A549 (cell line): ENCODE data around the gene HPD. TPM values are rescaled to one million over a fixed set of nuclear protein-coding genes. Genes with fewer than 3 reads are reported as not detected.

Experiments
- ATAC-seq, 2 experiments: fragments of 200-7000 bp in 1 of 2; fragments of >200 bp in 1 of 2; cut with Nextera tagmentation in 1 of 2; cut with Tn5 transposase in 1 of 2; 3 replicates each; pipeline versions ENCODE4 v1.8.0 to v1.9.1; 2018 to 2020; ENCODE audit warnings: mild to moderate bottlenecking in 1 of 2, moderate library complexity in 1 of 2
- CTCF ChIA-PET: fragments of 300-600 bp; sonication (Branson Sonifier 250); formaldehyde crosslinking; extraction: SDS; loops from one replicate; lab custom pipeline; 2021; ENCODE audit warnings: antibody characterized with exemption, inconsistent platforms; lab: Yijun Ruan, JAX
- POLR2A ChIA-PET: fragments of 350-600 bp; formaldehyde crosslinking; extraction: SDS; loops from one replicate; lab custom pipeline; 2021; ENCODE audit warnings: antibody characterized with exemption, inconsistent platforms; lab: Yijun Ruan, JAX
- DNase-seq, 2 experiments: peaks; one replicate each; pipeline versions ENCODE4 v3.0.0 to v3.0.0-alpha.2; 2011 to 2016; ENCODE audit warnings: low read depth in 1 of 2, low spot score in 1 of 2
- FAIRE-seq: peaks from 2 replicates; lab custom pipeline; 2011; peaks lifted over from hg19 to GRCh38; lab: Jason Lieb, UNC
- H3K27ac ChIP-seq, 2 experiments: fragments of >200 bp; sonication (Bioruptor Twin); formaldehyde crosslinking; 3 replicates each; pipeline ENCODE4 v1.5.1; 2016 to 2017
- H3K4me1 ChIP-seq: fragments of >200 bp; sonication (Bioruptor Twin); formaldehyde crosslinking; 3 replicates; pipeline ENCODE4 v1.6.1; 2016
- H3K4me2 ChIP-seq: fragments of >200 bp; sonication (Bioruptor Twin); formaldehyde crosslinking; 3 replicates; pipeline ENCODE4 v1.6.1; 2016
- H3K4me3 ChIP-seq: fragments of >200 bp; sonication (Bioruptor Twin); formaldehyde crosslinking; 3 replicates; pipeline ENCODE4 v1.5.1; 2016
- H3K9me3 ChIP-seq: fragments of >200 bp; sonication (Bioruptor Twin); formaldehyde crosslinking; 3 replicates; pipeline ENCODE4 v1.6.1; 2016
- BCL3 ChIP-seq: fragments of >200 bp; sonication (Bioruptor Twin); formaldehyde crosslinking; IDR thresholded peaks from 3 replicates; pipeline ENCODE4 v1.6.1; 2016
- CEBPB ChIP-seq, 2 experiments: fragments of >200 bp in 1 of 2; sonication (Bioruptor Twin) in 1 of 2; formaldehyde crosslinking in 1 of 2; IDR thresholded peaks; 2 replicates each; pipeline ENCODE4 v1.6.1; 2012 to 2016
- CHD2 ChIP-seq: fragments of 150-350 bp; IDR thresholded peaks from 2 replicates; pipeline ENCODE4 v1.6.1; 2014; ENCODE audit warnings: low read length; ENCODE audit not compliant: partially characterized antibody
- CHD4 ChIP-seq: fragments of 200-600 bp; sonication (generic); IDR thresholded peaks from 2 replicates; pipeline ENCODE4 v1.6.1; 2016; ENCODE audit warnings: antibody characterized with exemption, mild to moderate bottlenecking, borderline replicate concordance
- CTCF ChIP-seq: fragments of >200 bp; sonication (Bioruptor Twin); formaldehyde crosslinking; IDR thresholded peaks from 3 replicates; pipeline ENCODE4 v1.5.1; 2016
- ELK1 ChIP-seq: fragments of 150-350 bp; IDR thresholded peaks from 2 replicates; pipeline ENCODE4 v1.6.1; 2014; ENCODE audit warnings: low read depth, mild to moderate bottlenecking, low read length
- ESRRA ChIP-seq: fragments of 150-350 bp; IDR thresholded peaks from 2 replicates; pipeline ENCODE4 v1.6.1; 2014; ENCODE audit warnings: mild to moderate bottlenecking, low read length, borderline replicate concordance
- FOSL2 ChIP-seq, 2 experiments: fragments of 450-650 bp in 1 of 2; fragments of >200 bp in 1 of 2; sonication (Bioruptor Twin) in 1 of 2; formaldehyde crosslinking; IDR thresholded peaks; 2 replicates each; pipeline versions ENCODE4 v1.5.0 to v1.6.1; 2016 to 2020; ENCODE audit warnings: mild to moderate bottlenecking in 1 of 2, moderate library complexity in 1 of 2
- FOXS1 ChIP-seq: fragments of 250-450 bp; sonication (Bioruptor Pico); IDR thresholded peaks from 2 replicates; pipeline ENCODE4 v1.5.0; 2020; ENCODE audit warnings: mild to moderate bottlenecking, moderate library complexity
- HES2 ChIP-seq: fragments of >200 bp; sonication (Bioruptor Twin); formaldehyde crosslinking; IDR thresholded peaks from 2 replicates; pipeline ENCODE4 v1.6.1; 2016
- HOXA7 ChIP-seq: fragments of 250-450 bp; sonication (Bioruptor Pico); IDR thresholded peaks from 2 replicates; pipeline ENCODE4 v1.5.0; 2020; ENCODE audit warnings: mild to moderate bottlenecking, moderate library complexity
- JUNB ChIP-seq: fragments of >200 bp; sonication (Bioruptor Twin); formaldehyde crosslinking; IDR thresholded peaks from 2 replicates; pipeline ENCODE4 v1.6.1; 2016
- KDM5A ChIP-seq: fragments of 200-600 bp; sonication (generic); IDR thresholded peaks from 2 replicates; pipeline ENCODE4 v1.6.1; 2016; ENCODE audit warnings: antibody characterized with exemption, mild to moderate bottlenecking
- MAFK ChIP-seq: fragments of 450-650 bp; IDR thresholded peaks from 2 replicates; pipeline ENCODE4 v1.6.1; 2014; ENCODE audit not compliant: partially characterized antibody
- MAX ChIP-seq: IDR thresholded peaks from 2 replicates; pipeline ENCODE4 v1.6.1; 2012
- MYC ChIP-seq: IDR thresholded peaks from 2 replicates; pipeline ENCODE4 v1.6.1; 2012; ENCODE audit warnings: mild to moderate bottlenecking, inconsistent platforms, low read length, improper control_type of control experiment, borderline replicate concordance
- NFE2L2 ChIP-seq: fragments of 150-350 bp; conservative IDR thresholded peaks from 2 replicates; pipeline ENCODE4 v1.6.1; 2014; ENCODE audit warnings: low read length
- RAD21 ChIP-seq, 2 experiments: fragments of >200 bp in 1 of 2; sonication (Bioruptor Twin) in 1 of 2; formaldehyde crosslinking in 1 of 2; IDR thresholded peaks in 1 of 2; conservative IDR thresholded peaks in 1 of 2; 2 replicates in 1 of 2; 3 replicates in 1 of 2; pipeline ENCODE4 v1.6.1; 2012 to 2018; ENCODE audit warnings: inconsistent platforms in 1 of 2
- RFX5 ChIP-seq: fragments of 450-650 bp; IDR thresholded peaks from 2 replicates; pipeline ENCODE4 v1.7.1; 2014; ENCODE audit warnings: antibody characterized with exemption, mild to moderate bottlenecking, moderate library complexity
- RNF2 ChIP-seq: fragments of 200-600 bp; sonication (generic); IDR thresholded peaks from 2 replicates; pipeline ENCODE4 v1.6.1; 2016; ENCODE audit warnings: low read depth, mild to moderate bottlenecking, antibody characterized with exemption, moderate library complexity, borderline replicate concordance
- ZFP36 ChIP-seq: fragments of 450-650 bp; IDR thresholded peaks from 2 replicates; pipeline ENCODE4 v1.6.1; 2014; ENCODE audit warnings: borderline replicate concordance; ENCODE audit not compliant: partially characterized antibody
- WGBS: methylation state at CpG from one replicate; pipeline ENCODE4 v1.1.6; 2017; ENCODE audit errors: missing lambda C conversion rate; 5-methylcytosine and 5-hydroxymethylcytosine counted together
- polyA plus RNA-seq, 4 experiments: library from polyadenylated mRNA; depleted of rRNA in 3 of 4; stranded (reverse); fragments of >200 nt; fragmentation: RNase III in 1 of 4; extraction: RNeasy Plus Mini Kit Qiagen cat#74134 plus additional on column Dnase treatment in 1 of 4; gene quantifications; 2 replicates in 3 of 4; 3 replicates in 1 of 4; pipeline ENCODE4 v1.2.3, GENCODE V29; 2011 to 2017

Gene HPD
- polyA plus RNA-seq, 2 of the 4 experiments (the other 2 are of a cell fraction), result 1.7 to 1.8 TPM

GRCh38 chr12:121813951-121814350 is 44.7 kb downstream of the HPD start:
- TF ChIP-seq RFX5 (no peak), CHD4 (no peak), JUNB (no peak), FOSL2 (IDR thresholded peaks at IDR 0.05) (no peak), FOSL2 (CRISPR knock-in tag; IDR thresholded peaks at IDR 0.05) (no peak), MAX (no peak), ELK1 (no peak), HOXA7 (no peak), MAFK (no peak), RAD21 (conservative IDR thresholded peaks at IDR 0.05 in 1 of 2, IDR thresholded peaks at IDR 0.05 in 1 of 2) (no peak), CTCF (no peak), CEBPB (IDR thresholded peaks at IDR 0.05) (no peak)
- no peak for DNase-seq
- Histone ChIP-seq H3K27ac (peak overlapping the region; percentile 2 to 85; a peak in 5 of 6 replicates), H3K4me2 (peak overlapping the region; percentile 97; the same call in 1 of the 3 replicates), H3K9me3 (no peaks in the 10 kb centered on the region), H3K4me1 (peaks cover 31% of the 10 kb centered on the region), H3K4me3 (no peak overlapping the region)
- FAIRE-seq, result no peak
- no peak for ATAC-seq
- WGBS, result 86% methylated on average over 9 of the region's 14 CpGs
- ChIA-PET CTCF (interaction anchor here (72.2 kb wide), 1 partner anchor 28 kb away, joined by 2657 read pairs; the partner anchor contains the start of genes RHOF and SETD1B), POLR2A (no interaction called here)

- FAIRE-seq, result no peak
- 69% methylated on average over 25 of the region's 25 CpGs for WGBS
- TF ChIP-seq RFX5, result no peak
- TF ChIP-seq ZFP36, result peak; percentile 27
- TF ChIP-seq CEBPB (IDR thresholded peaks at IDR 0.05), result peak; percentile 45 to 59; a peak in 3 of 4 replicates
- H3K4me1 ChIP-seq, result peaks cover 31% of the 10 kb centered on the region
- CTCF ChIA-PET, result interaction anchor here (1.8 to 72.2 kb wide), 7 partner anchors 3 to 114 kb away, joined by 7 to 2657 read pairs (median 15); partner anchors contain the start of genes PSMD9, RHOF and SETD1B
- peak overlapping the region; percentile 97 for H3K4me2 ChIP-seq
- H3K4me3 ChIP-seq, result peak overlapping the region; percentile 53; the same call in 2 of the 3 replicates
- POLR2A ChIA-PET, result interaction anchor here (0.5 to 2.9 kb wide), 4 partner anchors 11 to 523 kb away, joined by 3 to 43 read pairs (median 20); partner anchors contain the start of genes RHOF and SETD1B
- peak in 1 of 2 experiments; percentile 2; a peak in 3 of 6 replicates for ATAC-seq
- DNase-seq, result no peak
- peak overlapping the region; percentile 2 to 85; a peak in 5 of 6 replicates for H3K27ac ChIP-seq
- H3K9me3 ChIP-seq, result no peaks in the 10 kb centered on the region
These were observed 45.5 kb downstream of the HPD start for GRCh38 chr12:121812921-121813896.

- peak overlapping the region; percentile 74 to 85 for H3K27ac ChIP-seq
- no peaks in the 10 kb centered on the region for H3K9me3 ChIP-seq
- H3K4me2 ChIP-seq, result peak overlapping the region; percentile 97
- ChIA-PET CTCF (interaction anchor here (0.6 to 72.2 kb wide), 29 partner anchors 2 to 276 kb away, joined by 3 to 2657 read pairs (median 3); partner anchors contain the start of genes PSMD9, RHOF and SETD1B), POLR2A (interaction anchor here (0.5 to 2.9 kb wide), 7 partner anchors 10 to 524 kb away, joined by 3 to 43 read pairs (median 5); partner anchors contain the start of genes PSMD9, RHOF and SETD1B)
- WGBS, result 61% methylated on average over 6 of the region's 26 CpGs
- peak; percentile 82 to 92 for DNase-seq
- FAIRE-seq, result no peak
- ATAC-seq, result peak; percentile 69 to 87
- H3K4me3 ChIP-seq, result peak overlapping the region; percentile 53
- H3K4me1 ChIP-seq, result peaks cover 32% of the 10 kb centered on the region
- TF ChIP-seq FOSL2 (IDR thresholded peaks at IDR 0.05), result no peak
- no peak for TF ChIP-seq FOSL2 (CRISPR knock-in tag; IDR thresholded peaks at IDR 0.05)
- no peak for TF ChIP-seq MYC
- TF ChIP-seq CTCF, result peak; percentile 39; the same call in 2 of the 3 replicates
- no peak for TF ChIP-seq CHD2
- TF ChIP-seq RNF2, result no peak
- no peak for TF ChIP-seq BCL3
- TF ChIP-seq FOXS1 (CRISPR knock-in tag), result no peak
- peak; percentile 55 for TF ChIP-seq KDM5A
- no peak for TF ChIP-seq NFE2L2
- 0 out of 2 replicates have a peak, but pooled peaks have one; percentile 18 for TF ChIP-seq ESRRA
- peak; percentile 96 for TF ChIP-seq CHD4
- TF ChIP-seq HES2, result no peak
These were observed 46.3 kb downstream of the HPD start for GRCh38 chr12:121812320-121812871.
